Fibroblast of lung (primary cell): Measurements from ENCODE around the gene SH2D2A. TPM values are rescaled to one million over a fixed set of nuclear protein-coding genes. Genes with fewer than 3 reads are reported as not detected.

Source experiments
- DNase-seq, 2 donors: peaks; one replicate each; pipeline versions ENCODE4 v3.0.0 to v3.0.0-alpha.2; 2010; ENCODE audit warnings: low read depth in 2 of 2
- H2AFZ ChIP-seq: 2 replicates; pipeline ENCODE4 v1.5.1; 2012; ENCODE audit warnings: low read length, control low read depth, inconsistent platforms
- H3K27ac ChIP-seq: 2 replicates; pipeline ENCODE4 v1.5.1; 2011; ENCODE audit warnings: low read length, control low read depth; ENCODE audit not compliant: insufficient read depth
- H3K27me3 ChIP-seq: 2 replicates; pipeline ENCODE4 v1.5.1; 2011; ENCODE audit warnings: mild to moderate bottlenecking, low read length; ENCODE audit not compliant: control insufficient read depth, insufficient read depth
- H3K36me3 ChIP-seq: 2 replicates; pipeline ENCODE4 v1.5.1; 2011; ENCODE audit warnings: low read length; ENCODE audit not compliant: control insufficient read depth, insufficient read depth
- H3K4me1 ChIP-seq: 2 replicates; pipeline ENCODE4 v1.5.1; 2011; ENCODE audit warnings: low read length; ENCODE audit not compliant: control insufficient read depth, insufficient read depth; ENCODE audit errors: extremely low read depth
- H3K4me2 ChIP-seq: 2 replicates; pipeline ENCODE4 v1.5.1; 2011; ENCODE audit warnings: low read length, control low read depth; ENCODE audit not compliant: insufficient read depth; ENCODE audit errors: extremely low read depth
- H3K4me3 ChIP-seq, 4 experiments: fragments of 200-600 bp in 1 of 4; sonication (generic) in 1 of 4; replicated peaks in 1 of 4; 2 replicates each; pipeline ENCODE4 v1.5.1; 2011 to 2016; ENCODE audit warnings: low read length in 4 of 4, low read depth in 3 of 4, mild to moderate bottlenecking in 3 of 4, control low read depth in 2 of 4, inconsistent platforms in 1 of 4, mixed read lengths in 1 of 4; ENCODE audit not compliant: insufficient read depth in 1 of 4; ENCODE audit errors: control extremely low read depth in 1 of 4
- H3K79me2 ChIP-seq: 2 replicates; pipeline ENCODE4 v1.5.1; 2012; ENCODE audit warnings: mild to moderate bottlenecking, low read length, inconsistent platforms; ENCODE audit not compliant: control insufficient read depth, insufficient read depth
- H3K9ac ChIP-seq: 2 replicates; pipeline ENCODE4 v1.5.1; 2011; ENCODE audit warnings: mild to moderate bottlenecking, low read length, control low read depth; ENCODE audit not compliant: insufficient read depth
- H3K9me3 ChIP-seq: 2 replicates; pipeline ENCODE4 v1.5.1; 2012; ENCODE audit warnings: low read depth, low read length; ENCODE audit not compliant: control insufficient read depth, insufficient read depth
- H4K20me1 ChIP-seq: 2 replicates; pipeline ENCODE4 v1.5.1; 2011; ENCODE audit warnings: low read length; ENCODE audit not compliant: control insufficient read depth, insufficient read depth; ENCODE audit errors: extremely low read depth
- CTCF ChIP-seq, 2 donors: IDR thresholded peaks in 1 of 2; conservative IDR thresholded peaks in 1 of 2; 1 replicate in 1 of 2; 2 replicates in 1 of 2; pipeline ENCODE4 v1.5.1; 2011 to 2012; ENCODE audit warnings: low read length in 2 of 2, control low read depth in 1 of 2, inconsistent platforms in 1 of 2, low read depth in 1 of 2, mild to moderate bottlenecking in 1 of 2
- EZH2 ChIP-seq: IDR thresholded peaks from 2 replicates; pipeline ENCODE4 v1.5.1; 2012; ENCODE audit warnings: low read length, control low read depth, mild to moderate bottlenecking; ENCODE audit errors: missing control alignments
- polyA plus RNA-seq, 2 donors: library from polyadenylated mRNA; depleted of rRNA in 1 of 2; stranded (reverse) in 1 of 2; unstranded in 1 of 2; fragments of >200 nt; gene quantifications; 2 replicates each; pipeline ENCODE4 v1.2.1, GENCODE V29; 2011 to 2012; ENCODE audit warnings: missing spikeins in 1 of 2
- total RNA-seq: library from RNA; depleted of rRNA; stranded (reverse); fragments of >200 nt; gene quantifications from 2 replicates; pipeline ENCODE4 v1.2.1, GENCODE V29; 2014

SH2D2A gene
- total and polyA plus RNA-seq, 2 donors (not counting 1 experiment from before 2014, with no cell fraction given): not detected

GRCh38 chr1:156862584-156862983 lies 45.9 kb upstream of the SH2D2A start:
- Histone ChIP-seq H3K27ac (no peak overlapping the region), H3K79me2 (no peaks in the 10 kb centered on the region), H3K4me2 (no peak overlapping the region), H3K4me1 (peaks cover 8% of the 10 kb centered on the region), H3K9ac (no peak overlapping the region), H3K9me3 (no peaks in the 10 kb centered on the region), H2AFZ (no peak overlapping the region), H3K36me3 (no peaks in the 10 kb centered on the region), H4K20me1 (no peaks in the 10 kb centered on the region), H3K4me3 (no peak overlapping the region), H3K27me3 (peaks cover 56% of the 10 kb centered on the region)
- TF ChIP-seq CTCF (conservative IDR thresholded peaks at IDR 0.05 in 1 of 2, IDR thresholded peaks at IDR 0.05 in 1 of 2; ENCODE audit: low read depth in 1 of 2, low read length in 2 of 2) (no peak), EZH2 (no peak)
- DNase-seq: no peak

- peaks cover 73% of the 10 kb centered on the region for H3K27me3 ChIP-seq
- H3K4me3 ChIP-seq: peak within 1 kb of the TSS; percentile 25 to 47 (median 38)
- TF ChIP-seq CTCF (conservative IDR thresholded peaks at IDR 0.05 in 1 of 2, IDR thresholded peaks at IDR 0.05 in 1 of 2; ENCODE audit: low read depth in 1 of 2, low read length in 2 of 2) (no peak), EZH2 (peak; percentile 96)
- no peaks in the 10 kb centered on the region for H4K20me1 ChIP-seq
- H3K9ac ChIP-seq: no peak within 1 kb of the TSS
- H3K9me3 ChIP-seq: no peaks in the 10 kb centered on the region
- no peaks in the 10 kb centered on the region for H3K36me3 ChIP-seq
- no peak within 1 kb of the TSS for H3K27ac ChIP-seq
- H3K4me1 ChIP-seq: peaks cover 8% of the 10 kb centered on the region
- H2AFZ ChIP-seq: no peak within 1 kb of the TSS
- no peaks in the 10 kb centered on the region for H3K79me2 ChIP-seq
- peak; percentile 15 to 30 for DNase-seq
- H3K4me2 ChIP-seq: peak within 1 kb of the TSS; percentile 83
These were observed 44.2 kb upstream of the SH2D2A start, which contains the start of gene NTRK1 for GRCh38 chr1:156860628-156861423. TSS of gene NTRK1 (plus strand) at chr1:156860865. CDS start at chr1:156860935, 70 bp downstream.

- no peaks in the 10 kb centered on the region for H3K79me2 ChIP-seq
- H3K4me3 ChIP-seq: peak overlapping the region; percentile 25 to 47 (median 38)
- H3K27ac ChIP-seq: no peak overlapping the region
- no peaks in the 10 kb centered on the region for H3K36me3 ChIP-seq
- H3K4me1 ChIP-seq: peaks cover 8% of the 10 kb centered on the region
- no peaks in the 10 kb centered on the region for H3K9me3 ChIP-seq
- H3K9ac ChIP-seq: no peak overlapping the region
- DNase-seq: peak; percentile 39 to 40
- H3K4me2 ChIP-seq: peak overlapping the region; percentile 83
- H4K20me1 ChIP-seq: no peaks in the 10 kb centered on the region
- peaks cover 74% of the 10 kb centered on the region for H3K27me3 ChIP-seq
- H2AFZ ChIP-seq: no peak overlapping the region
- TF ChIP-seq CTCF (conservative IDR thresholded peaks at IDR 0.05 in 1 of 2, IDR thresholded peaks at IDR 0.05 in 1 of 2; ENCODE audit: low read depth in 1 of 2, low read length in 2 of 2) (peak; percentile 69 to 75), EZH2 (no peak)
These were observed 43.5 kb upstream of the SH2D2A start for GRCh38 chr1:156860113-156860627.
